ENCODE results near the gene HHAT.

DNA sequence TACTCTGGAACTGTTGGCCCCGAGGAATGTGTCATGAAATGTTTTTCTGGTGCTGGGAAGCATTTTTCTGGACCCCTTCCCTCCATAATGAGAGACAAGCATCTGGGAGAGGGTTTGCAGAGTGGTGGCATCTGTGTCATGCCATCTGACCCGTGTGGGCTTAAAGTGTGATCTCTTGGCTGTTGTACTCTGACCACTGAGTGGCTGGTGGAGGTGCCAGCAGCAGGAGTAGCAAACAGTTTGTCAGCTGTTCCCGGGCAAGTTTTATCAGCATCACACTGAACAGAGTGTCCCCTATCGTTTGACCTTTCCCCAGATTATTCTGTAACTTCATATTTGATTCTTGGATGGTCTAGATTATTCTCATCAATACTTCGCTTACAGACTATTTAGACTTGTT, 150.1 kb downstream of the HHAT start:
- TF ChIP-seq, protein P1, sequence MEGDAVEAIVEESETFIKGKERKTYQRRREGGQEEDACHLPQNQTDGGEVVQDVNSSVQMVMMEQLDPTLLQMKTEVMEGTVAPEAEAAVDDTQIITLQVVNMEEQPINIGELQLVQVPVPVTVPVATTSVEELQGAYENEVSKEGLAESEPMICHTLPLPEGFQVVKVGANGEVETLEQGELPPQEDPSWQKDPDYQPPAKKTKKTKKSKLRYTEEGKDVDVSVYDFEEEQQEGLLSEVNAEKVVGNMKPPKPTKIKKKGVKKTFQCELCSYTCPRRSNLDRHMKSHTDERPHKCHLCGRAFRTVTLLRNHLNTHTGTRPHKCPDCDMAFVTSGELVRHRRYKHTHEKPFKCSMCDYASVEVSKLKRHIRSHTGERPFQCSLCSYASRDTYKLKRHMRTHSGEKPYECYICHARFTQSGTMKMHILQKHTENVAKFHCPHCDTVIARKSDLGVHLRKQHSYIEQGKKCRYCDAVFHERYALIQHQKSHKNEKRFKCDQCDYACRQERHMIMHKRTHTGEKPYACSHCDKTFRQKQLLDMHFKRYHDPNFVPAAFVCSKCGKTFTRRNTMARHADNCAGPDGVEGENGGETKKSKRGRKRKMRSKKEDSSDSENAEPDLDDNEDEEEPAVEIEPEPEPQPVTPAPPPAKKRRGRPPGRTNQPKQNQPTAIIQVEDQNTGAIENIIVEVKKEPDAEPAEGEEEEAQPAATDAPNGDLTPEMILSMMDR (IDR thresholded peaks at IDR 0.05) = no peak
- TF ChIP-seq POLR2A (IDR thresholded peaks at IDR 0.05) (no peak), POLR2AphosphoS5 (IDR thresholded peaks at IDR 0.05) (no peak), EP300 (IDR thresholded peaks at IDR 0.05) (no peak)

Measured in stomach (tissue), 4 donors.